ENCODE data around the gene PARP2.

- TF ChIP-seq CTCF (IDR thresholded peaks at IDR 0.05), result no peak
- TF ChIP-seq POLR2AphosphoS5 (IDR thresholded peaks at IDR 0.05), result no peak
Observed at GRCh38 chr14:20341646-20342045, 1.8 kb upstream of the PARP2 start.

All from transverse colon (tissue), 4 donors.